HG02885 (cell line): ENCODE measurements around the gene ACO2.
"Not testable (repeated sequence)": the region's sequence is repeated elsewhere in the genome, so short reads cannot be mapped to it uniquely, and the experiment has no call there.

ENCODE experiments used
- ATAC-seq: cut with Tn5 transposase; IDR thresholded peaks from one replicate; pipeline ENCODE4 v1.9.1; 2021; ENCODE audit warnings: mild to moderate bottlenecking; ENCODE audit not compliant: unreplicated experiment, poor library complexity

Gene ACO2

GRCh38 chr22:41468381-41469217 is at the start of gene ACO2, which contains the start of gene PHF5A:
ACO2 (plus strand) TSS chr22:41469117; CDS start chr22:41469147, 30 bp downstream.
PHF5A (minus strand) TSS chr22:41468692; CDS start chr22:41468653, 39 bp downstream.
- ATAC-seq = peak; percentile 88

- no peak for ATAC-seq
Measured at GRCh38 chr22:41425660-41426365, 43.1 kb upstream of the ACO2 start.

- ATAC-seq = no peak
Measured at GRCh38 chr22:41429232-41429950, 39.5 kb upstream of the ACO2 start.

GRCh38 chr22:41429951-41430332 is 39.0 kb upstream of the ACO2 start:
- no peak for ATAC-seq

- ATAC-seq = no peak
Measured at GRCh38 chr22:41431656-41432055, 37.3 kb upstream of the ACO2 start.

- ATAC-seq = not testable (repeated sequence)
Measured at GRCh38 chr22:41433480-41433879, 35.4 kb upstream of the ACO2 start.

GRCh38 chr22:41434361-41435003 is 34.4 kb upstream of the ACO2 start:
- not testable (repeated sequence) for ATAC-seq

- no peak for ATAC-seq
Measured at GRCh38 chr22:41435560-41435959, 33.4 kb upstream of the ACO2 start.

GRCh38 chr22:41436322-41437113 is 32.4 kb upstream of the ACO2 start:
- no peak for ATAC-seq

- ATAC-seq = no peak
Measured at GRCh38 chr22:41437198-41437597, 31.7 kb upstream of the ACO2 start.

GRCh38 chr22:41440511-41440910 is 28.4 kb upstream of the ACO2 start:
- not testable (repeated sequence) for ATAC-seq

- no peak for ATAC-seq
Measured at GRCh38 chr22:41442240-41442792, 26.6 kb upstream of the ACO2 start.

- ATAC-seq = peak; percentile 57
Measured at GRCh38 chr22:41444360-41445128, 24.4 kb upstream of the ACO2 start.

GRCh38 chr22:41445129-41446056 is 23.5 kb upstream of the ACO2 start:
- no peak for ATAC-seq

GRCh38 chr22:41446057-41446501 is 22.8 kb upstream of the ACO2 start:
- no peak for ATAC-seq

- ATAC-seq = peak; percentile 51
Measured at GRCh38 chr22:41446639-41447434, 22.1 kb upstream of the ACO2 start, which contains the start of gene TOB2. TOB2 (minus strand) TSS chr22:41446801; CDS start chr22:41437345, 9,456 bp downstream.
